Fibroblast of lung (primary cell): ENCODE measurements around the gene CPS1.

ENCODE experiments used
- CTCF ChIP-seq, 2 donors: IDR thresholded peaks in 1 of 2; conservative IDR thresholded peaks in 1 of 2; 1 replicate in 1 of 2; 2 replicates in 1 of 2; pipeline ENCODE4 v1.5.1; 2011 to 2012; ENCODE audit warnings: low read length in 2 of 2, control low read depth in 1 of 2, inconsistent platforms in 1 of 2, low read depth in 1 of 2, mild to moderate bottlenecking in 1 of 2
- EZH2 ChIP-seq: IDR thresholded peaks from 2 replicates; pipeline ENCODE4 v1.5.1; 2012; ENCODE audit warnings: low read length, control low read depth, mild to moderate bottlenecking; ENCODE audit errors: missing control alignments

GRCh38 chr2:210727549-210727948, 171.2 kb downstream of the CPS1 start:
- TF ChIP-seq CTCF (conservative IDR thresholded peaks at IDR 0.05 in 1 of 2, IDR thresholded peaks at IDR 0.05 in 1 of 2; ENCODE audit: low read depth in 1 of 2, low read length in 2 of 2) (no peak), EZH2 (no peak)
